ENCODE measurements around the gene XCR1.

The XCR1 gene

DNA sequence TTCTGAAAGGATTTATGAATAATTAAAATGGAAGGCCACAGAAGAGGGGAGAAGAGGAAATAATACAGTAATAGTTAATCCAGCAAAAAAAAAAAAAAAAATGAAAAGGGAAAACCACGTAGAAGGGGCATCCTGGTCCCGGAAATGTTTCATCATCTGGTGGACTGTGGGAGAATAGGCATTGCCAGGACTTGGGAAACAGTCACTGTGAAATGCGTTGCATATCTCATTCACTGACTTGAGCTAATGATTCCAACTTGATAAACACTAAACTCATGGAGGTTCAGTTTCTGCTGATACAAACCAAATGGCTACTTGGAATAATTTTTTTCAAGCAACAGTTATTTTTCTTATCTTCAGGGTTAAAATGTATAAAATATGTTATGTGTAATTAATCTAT, 3.2 kb downstream of the XCR1 start:
- DNase-seq (ENCODE audit: low read depth): peak; percentile 21
- no peak overlapping the region for H3K4me3 ChIP-seq (ENCODE audit: low read length)
- TF ChIP-seq, protein P1, sequence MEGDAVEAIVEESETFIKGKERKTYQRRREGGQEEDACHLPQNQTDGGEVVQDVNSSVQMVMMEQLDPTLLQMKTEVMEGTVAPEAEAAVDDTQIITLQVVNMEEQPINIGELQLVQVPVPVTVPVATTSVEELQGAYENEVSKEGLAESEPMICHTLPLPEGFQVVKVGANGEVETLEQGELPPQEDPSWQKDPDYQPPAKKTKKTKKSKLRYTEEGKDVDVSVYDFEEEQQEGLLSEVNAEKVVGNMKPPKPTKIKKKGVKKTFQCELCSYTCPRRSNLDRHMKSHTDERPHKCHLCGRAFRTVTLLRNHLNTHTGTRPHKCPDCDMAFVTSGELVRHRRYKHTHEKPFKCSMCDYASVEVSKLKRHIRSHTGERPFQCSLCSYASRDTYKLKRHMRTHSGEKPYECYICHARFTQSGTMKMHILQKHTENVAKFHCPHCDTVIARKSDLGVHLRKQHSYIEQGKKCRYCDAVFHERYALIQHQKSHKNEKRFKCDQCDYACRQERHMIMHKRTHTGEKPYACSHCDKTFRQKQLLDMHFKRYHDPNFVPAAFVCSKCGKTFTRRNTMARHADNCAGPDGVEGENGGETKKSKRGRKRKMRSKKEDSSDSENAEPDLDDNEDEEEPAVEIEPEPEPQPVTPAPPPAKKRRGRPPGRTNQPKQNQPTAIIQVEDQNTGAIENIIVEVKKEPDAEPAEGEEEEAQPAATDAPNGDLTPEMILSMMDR (conservative IDR thresholded peaks at IDR 0.05; ENCODE audit: low read length): no peak

- H3K4me3 ChIP-seq (ENCODE audit: low read length): no peak overlapping the region
- DNase-seq (ENCODE audit: low read depth): no peak
- TF ChIP-seq, protein P1 (conservative IDR thresholded peaks at IDR 0.05; ENCODE audit: low read length): no peak
These were observed 4.1 kb downstream of the XCR1 start for GRCh38 chr3:46022909-46023785.

DNA sequence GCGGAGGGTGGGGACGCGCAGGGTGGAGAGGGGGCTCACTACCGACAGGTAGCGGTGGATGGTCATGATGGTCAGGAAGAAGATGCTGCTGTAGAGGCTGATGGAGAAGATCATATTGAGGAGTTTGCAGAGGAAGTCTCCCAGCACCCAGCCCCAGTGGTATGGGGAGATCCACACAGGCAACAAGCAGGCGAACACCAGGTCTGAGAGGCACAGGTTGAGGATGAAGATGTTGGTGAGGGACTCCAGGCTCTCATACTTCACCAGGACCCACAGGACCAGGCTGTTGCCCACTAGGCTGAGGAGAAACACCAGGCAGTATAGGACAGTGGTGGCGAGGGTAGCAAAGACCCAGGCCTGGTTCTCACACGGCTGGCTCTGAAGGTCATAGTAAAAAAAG, 5.8 kb downstream of the XCR1 start:
- no peak for DNase-seq (ENCODE audit: low read depth)
- H3K4me3 ChIP-seq (ENCODE audit: low read length): no peak overlapping the region
- TF ChIP-seq, protein P1 (conservative IDR thresholded peaks at IDR 0.05; ENCODE audit: low read length): no peak

- TF ChIP-seq, protein P1 (conservative IDR thresholded peaks at IDR 0.05; ENCODE audit: low read length): no peak
- H3K4me3 ChIP-seq (ENCODE audit: low read length): no peak overlapping the region
- DNase-seq (ENCODE audit: low read depth): no peak
These were observed 6.3 kb downstream of the XCR1 start for GRCh38 chr3:46020766-46021510.

- H3K4me3 ChIP-seq (ENCODE audit: low read length): no peak overlapping the region
- peak; percentile 12 for DNase-seq (ENCODE audit: low read depth)
- TF ChIP-seq, protein P1 (conservative IDR thresholded peaks at IDR 0.05; ENCODE audit: low read length): no peak
These were observed 7.6 kb downstream of the XCR1 start for GRCh38 chr3:46019707-46020106.

DNA sequence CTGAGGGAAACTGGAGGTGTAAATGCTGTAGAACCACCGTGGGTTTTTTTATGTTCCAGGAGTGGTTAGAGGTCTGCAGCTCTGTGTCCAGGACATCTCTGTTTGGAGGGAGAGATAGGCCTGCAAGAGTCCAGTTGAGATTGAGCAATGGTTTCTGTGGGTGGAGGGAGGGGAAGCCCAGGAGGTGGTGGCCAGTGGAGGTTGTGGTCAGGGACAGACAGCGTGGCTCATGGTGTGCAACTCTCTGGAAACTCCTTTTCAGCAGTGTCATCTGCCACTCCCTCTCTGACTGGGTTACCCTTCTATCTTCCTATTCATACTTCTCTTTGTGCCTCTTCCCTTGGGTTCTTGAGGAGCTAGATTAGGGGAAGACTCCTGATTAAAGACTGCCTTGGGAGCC, 9.6 kb downstream of the XCR1 start:
- DNase-seq (ENCODE audit: low read depth): peak; percentile 13
- TF ChIP-seq, protein P1 (conservative IDR thresholded peaks at IDR 0.05; ENCODE audit: low read length): no peak
- H3K4me3 ChIP-seq (ENCODE audit: low read length): no peak overlapping the region
